Globus pallidus (tissue), 1 donor: Measurements from ENCODE around the gene FNBP1.
"Not testable (repeated sequence)": the region's sequence is repeated elsewhere in the genome, so short reads cannot be mapped to it uniquely, and the experiment has no call there.

Experiments used
- DNase-seq: peaks from one replicate; pipeline ENCODE4 v3.0.0-alpha.2; 2015; ENCODE audit warnings: low spot score

The FNBP1 gene

GRCh38 chr9:130021842-130022241 is 21.1 kb downstream of the FNBP1 start:
- DNase-seq = not testable (repeated sequence)

GRCh38 chr9:130021123-130021522 is 21.9 kb downstream of the FNBP1 start:
- no peak for DNase-seq

GRCh38 chr9:130020618-130021017 is 22.4 kb downstream of the FNBP1 start:
- DNase-seq = peak; percentile 66

- DNase-seq = no peak
Measured at GRCh38 chr9:130018265-130018664, 24.7 kb downstream of the FNBP1 start.

GRCh38 chr9:130017510-130017909 is 25.5 kb downstream of the FNBP1 start:
- DNase-seq = not testable (repeated sequence)

- DNase-seq = no peak
Measured at GRCh38 chr9:130017076-130017475, 25.9 kb downstream of the FNBP1 start.

- DNase-seq = no peak
Measured at GRCh38 chr9:130015353-130016019, 27.5 kb downstream of the FNBP1 start.

- DNase-seq = no peak
Measured at GRCh38 chr9:130013326-130013725, 29.7 kb downstream of the FNBP1 start.

- DNase-seq = no peak
Measured at GRCh38 chr9:130010151-130010988, 32.6 kb downstream of the FNBP1 start.

GRCh38 chr9:130009546-130009945 is 33.4 kb downstream of the FNBP1 start:
- not testable (repeated sequence) for DNase-seq

- no peak for DNase-seq
Measured at GRCh38 chr9:130008538-130008937, 34.5 kb downstream of the FNBP1 start.

GRCh38 chr9:130006952-130007351 is 36.0 kb downstream of the FNBP1 start:
- not testable (repeated sequence) for DNase-seq

GRCh38 chr9:130003943-130004552 is 38.9 kb downstream of the FNBP1 start:
- no peak for DNase-seq

GRCh38 chr9:130002320-130002719 is 40.7 kb downstream of the FNBP1 start:
- no peak for DNase-seq

GRCh38 chr9:130001190-130001589 is 41.8 kb downstream of the FNBP1 start:
- no peak for DNase-seq

GRCh38 chr9:129999141-129999510 is 43.9 kb downstream of the FNBP1 start:
- no peak for DNase-seq

GRCh38 chr9:129998491-129999140 is 44.4 kb downstream of the FNBP1 start:
- DNase-seq = no peak

GRCh38 chr9:129997706-129998105 is 45.3 kb downstream of the FNBP1 start:
- DNase-seq = not testable (repeated sequence)

- DNase-seq = no peak
Measured at GRCh38 chr9:129996161-129996830, 46.7 kb downstream of the FNBP1 start.

GRCh38 chr9:129995409-129996160 is 47.4 kb downstream of the FNBP1 start:
- peak; percentile 68 for DNase-seq

GRCh38 chr9:129994882-129995281 is 48.1 kb downstream of the FNBP1 start:
- no peak for DNase-seq
